VCaP (cell line): ENCODE data around the gene BTRC.

Experiments used
- H3K27ac ChIP-seq: fragments of 450-650 bp; 2 replicates; pipeline ENCODE4 v1.5.1; 2017
- CTCF ChIP-seq: fragments of 450-650 bp; conservative IDR thresholded peaks from 2 replicates; pipeline ENCODE4 v1.5.1; 2017; ENCODE audit warnings: mild to moderate bottlenecking, moderate library complexity

Gene BTRC

GRCh38 chr10:101490026-101490425 lies 136.1 kb downstream of the BTRC start:
- no peak overlapping the region for H3K27ac ChIP-seq
- TF ChIP-seq CTCF, result no peak

GRCh38 chr10:101492205-101492604 lies 138.2 kb downstream of the BTRC start:
- no peak overlapping the region for H3K27ac ChIP-seq
- no peak for TF ChIP-seq CTCF

GRCh38 chr10:101492814-101493213 lies 138.8 kb downstream of the BTRC start:
- TF ChIP-seq CTCF, result no peak
- no peak overlapping the region for H3K27ac ChIP-seq

- no peak for TF ChIP-seq CTCF
- H3K27ac ChIP-seq, result no peak overlapping the region
These were observed 139.3 kb downstream of the BTRC start for GRCh38 chr10:101493249-101493648.

- H3K27ac ChIP-seq, result no peak overlapping the region
- TF ChIP-seq CTCF, result no peak
These were observed 139.9 kb downstream of the BTRC start for GRCh38 chr10:101493782-101494281.

- no peak overlapping the region for H3K27ac ChIP-seq
- no peak for TF ChIP-seq CTCF
These were observed 140.7 kb downstream of the BTRC start for GRCh38 chr10:101494650-101495049.

- H3K27ac ChIP-seq, result no peak overlapping the region
- peak; percentile 81 for TF ChIP-seq CTCF
These were observed 141.5 kb downstream of the BTRC start for GRCh38 chr10:101495324-101495925.
